HepG2 (cell line): Measurements from ENCODE around the gene MDFIC. TPM values are rescaled to one million over a fixed set of nuclear protein-coding genes. Genes with fewer than 3 reads are reported as not detected.

ENCODE experiments used
- ATAC-seq: fragments of 200-7000 bp; cut with Tn5 transposase; 3 replicates; pipeline ENCODE4 v1.9.1; 2020; ENCODE audit warnings: mild to moderate bottlenecking, moderate library complexity
- BruUV-seq: library from RNA; stranded (reverse); fragments of 400-500 nt; replicated peaks from 2 replicates; lab custom pipeline; 2021; lab: Mats Ljungman, UMichigan
- CTCF ChIA-PET: fragments of 300-600 bp; formaldehyde crosslinking; extraction: SDS; loops from one replicate; lab custom pipeline; 2021; ENCODE audit warnings: low total read pairs, inconsistent platforms, low intra/inter-chr PET ratio; lab: Yijun Ruan, JAX
- POLR2A ChIA-PET: fragments of 350-600 bp; sonication (Branson Sonifier 250); formaldehyde crosslinking; loops from one replicate; lab custom pipeline; 2020; ENCODE audit warnings: antibody characterized with exemption, inconsistent platforms; lab: Yijun Ruan, JAX
- DNase-seq: peaks from one replicate; pipeline ENCODE4 v3.0.0-alpha.2; 2015; ENCODE audit warnings: low spot score
- FAIRE-seq: peaks from 3 replicates; lab custom pipeline; 2011; peaks lifted over from hg19 to GRCh38; lab: Jason Lieb, UNC
- H2AFZ ChIP-seq: one replicate; pipeline ENCODE4 v1.6.1; 2011; ENCODE audit warnings: low read length, inconsistent platforms
- H3K27ac ChIP-seq: fragments of 300-600 bp; 3 replicates; pipeline ENCODE4 v1.8.0; 2011; ENCODE audit warnings: mixed run types, mild to moderate bottlenecking, mixed read lengths, low read length, inconsistent platforms; ENCODE audit not compliant: insufficient read depth; ENCODE audit errors: extremely low read length
- H3K27me3 ChIP-seq, 2 experiments: fragments of 200-600 bp in 1 of 2; 2 replicates in 1 of 2; 3 replicates in 1 of 2; pipeline versions ENCODE4 v1.6.0 to v1.8.0; 2011; ENCODE audit warnings: low read length in 2 of 2, mild to moderate bottlenecking in 2 of 2, moderate library complexity in 2 of 2, inconsistent platforms in 1 of 2; ENCODE audit not compliant: insufficient read depth in 2 of 2, control insufficient read depth in 1 of 2
- H3K36me3 ChIP-seq, 2 experiments: fragments of 200-600 bp in 1 of 2; replicated peaks in 1 of 2; 2 replicates in 1 of 2; 3 replicates in 1 of 2; pipeline versions ENCODE4 v1.5.1 to v1.8.0; 2011; ENCODE audit warnings: low read length in 2 of 2, inconsistent platforms in 1 of 2; ENCODE audit not compliant: insufficient read depth in 2 of 2, control insufficient read depth in 1 of 2
- H3K4me1 ChIP-seq: 2 replicates; pipeline ENCODE4 v1.5.1; 2012; ENCODE audit warnings: low read length, inconsistent platforms; ENCODE audit not compliant: insufficient read depth
- H3K4me2 ChIP-seq: 2 replicates; pipeline ENCODE4 v1.6.0; 2011; ENCODE audit warnings: low read depth, low read length, inconsistent platforms
- H3K4me3 ChIP-seq, 3 experiments: fragments of 200-600 bp in 1 of 3; sonication (generic), shearing (Covaris generic) in 1 of 3; replicated peaks in 1 of 3; 2 replicates each; pipeline ENCODE4 v1.5.1; 2011 to 2016; ENCODE audit warnings: low read length in 3 of 3, inconsistent platforms in 2 of 3, low read depth in 2 of 3, mild to moderate bottlenecking in 2 of 3, control low read depth in 1 of 3, mixed read lengths in 1 of 3; ENCODE audit not compliant: insufficient read depth in 1 of 3
- H3K79me2 ChIP-seq: one replicate; pipeline ENCODE4 v1.6.1; 2011; ENCODE audit warnings: low read length, inconsistent platforms; ENCODE audit not compliant: insufficient read depth
- H3K9ac ChIP-seq: 2 replicates; pipeline ENCODE4 v1.6.0; 2011; ENCODE audit warnings: mild to moderate bottlenecking, low read depth, low read length, inconsistent platforms; ENCODE audit not compliant: insufficient read depth
- H3K9me3 ChIP-seq: 2 replicates; pipeline ENCODE4 v1.5.1; 2012; ENCODE audit warnings: mild to moderate bottlenecking, low read length
- H4K20me1 ChIP-seq: 2 replicates; pipeline ENCODE4 v1.6.0; 2011; ENCODE audit warnings: inconsistent platforms, mild to moderate bottlenecking, low read length, moderate library complexity; ENCODE audit not compliant: insufficient read depth
- CCAR2 ChIP-seq: fragments of 200-400 bp; formaldehyde crosslinking; optimal IDR thresholded peaks from 2 replicates; pipeline ENCODE3; 2018; ENCODE audit warnings: low read depth, mild to moderate bottlenecking, low read length, moderate library complexity
- CCDC6 ChIP-seq: sonication (generic); formaldehyde crosslinking; IDR thresholded peaks from 2 replicates; pipeline ENCODE4 v1.8.1; 2022; ENCODE audit warnings: mild to moderate bottlenecking, missing genetic modification reagents, moderate library complexity
- CHCHD3 ChIP-seq: sonication (generic); formaldehyde crosslinking; IDR thresholded peaks from 2 replicates; pipeline ENCODE4 v1.8.0; 2022; ENCODE audit warnings: mild to moderate bottlenecking, missing genetic modification reagents, moderate library complexity
- DNMT1 ChIP-seq: sonication (generic); formaldehyde crosslinking; IDR thresholded peaks from 2 replicates; pipeline ENCODE4 v1.5.1; 2020; ENCODE audit warnings: mild to moderate bottlenecking, missing genetic modification reagents
- FOXO4 ChIP-seq: sonication (generic); formaldehyde crosslinking; conservative IDR thresholded peaks from 2 replicates; pipeline ENCODE4 v1.8.1; 2023; ENCODE audit warnings: missing genetic modification reagents
- HHEX ChIP-seq: IDR thresholded peaks from 2 replicates; pipeline ENCODE4 v1.6.1; 2016; ENCODE audit warnings: control low read depth
- IKZF1 ChIP-seq: fragments of 450-650 bp; IDR thresholded peaks from 2 replicates; pipeline ENCODE4 v1.7.1; 2016
- KLF11 ChIP-seq: IDR thresholded peaks from 2 replicates; pipeline ENCODE4 v1.6.1; 2016; ENCODE audit warnings: missing compliant biosample characterization
- MED1 ChIP-seq: sonication (generic); formaldehyde crosslinking; IDR thresholded peaks from 2 replicates; pipeline ENCODE4 v1.4.0; 2020; ENCODE audit warnings: missing genetic modification reagents
- PCBP1 ChIP-seq: fragments of 200-400 bp; formaldehyde crosslinking; IDR thresholded peaks from 2 replicates; pipeline ENCODE4 v1.6.1; 2017; ENCODE audit warnings: mild to moderate bottlenecking, low read depth, low read length, borderline replicate concordance
- REL ChIP-seq: sonication (generic); formaldehyde crosslinking; conservative IDR thresholded peaks from 2 replicates; pipeline ENCODE4 v1.8.0; 2022; ENCODE audit warnings: mild to moderate bottlenecking, missing genetic modification reagents, moderate library complexity
- SKI ChIP-seq: fragments of 450-650 bp; IDR thresholded peaks from one replicate; pipeline ENCODE4 v1.6.1; 2018; ENCODE audit warnings: mild to moderate bottlenecking; ENCODE audit not compliant: partially characterized antibody
- SMAD1 ChIP-seq: sonication (generic); formaldehyde crosslinking; IDR thresholded peaks from 2 replicates; pipeline ENCODE4 v1.4.0; 2020; ENCODE audit warnings: missing genetic modification reagents, low read depth, mild to moderate bottlenecking, borderline replicate concordance
- SMARCE1 ChIP-seq: fragments of 450-650 bp; IDR thresholded peaks from 2 replicates; pipeline ENCODE4 v1.6.1; 2017; ENCODE audit warnings: borderline replicate concordance
- SUZ12 ChIP-seq: fragments of 150-350 bp; IDR thresholded peaks from 2 replicates; pipeline ENCODE4 v1.6.1; 2014; ENCODE audit warnings: low read depth, low read length
- ZBTB1 ChIP-seq: sonication (generic); formaldehyde crosslinking; IDR thresholded peaks from 2 replicates; pipeline ENCODE4 v1.4.0; 2020; ENCODE audit warnings: missing genetic modification reagents, borderline replicate concordance
- ZBTB14 ChIP-seq: sonication (generic); formaldehyde crosslinking; IDR thresholded peaks from 2 replicates; pipeline ENCODE4 v1.4.0; 2020; ENCODE audit warnings: missing genetic modification reagents
- ZFYVE20 ChIP-seq: sonication (generic); formaldehyde crosslinking; IDR thresholded peaks from 2 replicates; pipeline ENCODE4 v1.8.0; 2023; ENCODE audit warnings: low read depth, mild to moderate bottlenecking, moderate library complexity, missing genetic modification reagents, borderline replicate concordance
- ZMAT5 ChIP-seq: sonication (generic); formaldehyde crosslinking; IDR thresholded peaks from 2 replicates; pipeline ENCODE4 v1.5.0; 2020; ENCODE audit warnings: mild to moderate bottlenecking, low read depth, missing genetic modification reagents, borderline replicate concordance
- ZNF160 ChIP-seq: sonication (generic); formaldehyde crosslinking; IDR thresholded peaks from 2 replicates; pipeline ENCODE4 v1.8.0; 2022; ENCODE audit warnings: mild to moderate bottlenecking, inconsistent platforms, missing genetic modification reagents
- ZNF224 ChIP-seq: sonication (generic); formaldehyde crosslinking; IDR thresholded peaks from 2 replicates; pipeline ENCODE4 v1.5.0; 2020; ENCODE audit warnings: mild to moderate bottlenecking, missing genetic modification reagents
- ZNF678 ChIP-seq: sonication (generic); formaldehyde crosslinking; IDR thresholded peaks from 2 replicates; pipeline ENCODE4 v1.4.0; 2020; ENCODE audit warnings: mild to moderate bottlenecking, missing genetic modification reagents
- ZNF784 ChIP-seq: sonication (generic); formaldehyde crosslinking; IDR thresholded peaks from 2 replicates; pipeline ENCODE4 v1.5.1; 2020; ENCODE audit warnings: missing genetic modification reagents, mild to moderate bottlenecking, borderline replicate concordance
- WGBS: methylation state at CpG from one replicate; pipeline ENCODE4 v1.1.6; 2017; ENCODE audit warnings: low lambda C conversion rate; 5-methylcytosine and 5-hydroxymethylcytosine counted together
- in situ Hi-C: cut with HindIII; loops from 2 replicates; pipeline ENCODE4 v1.10.0; 2017; ENCODE audit warnings: low pct_unique_long_range_greater_than_20kb; ENCODE audit not compliant: extremely low pct_ligation_motif_present
- intact Hi-C: fragments of 100-400 bp; cut with micrococcal nuclease; formaldehyde crosslinking; loops from one replicate; pipeline ENCODE4 v1.10.0; 2022; ENCODE audit not compliant: unreplicated experiment
- polyA plus RNA-seq, 8 experiments: library from polyadenylated mRNA; depleted of rRNA in 3 of 8; stranded (reverse) in 7 of 8; unstranded in 1 of 8; fragments of >200 nt; fragmentation: Illumina TruSeq in 4 of 8; extraction: Trizol in 4 of 8; gene quantifications; 2 replicates each; pipeline versions ENCODE4 v1.2.1 to v1.2.3, GENCODE V29; 2011 to 2016; ENCODE audit warnings: low read depth in 4 of 8, missing spikeins in 1 of 8, mixed read lengths in 1 of 8; ENCODE audit not compliant: insufficient read depth in 1 of 8
- total RNA-seq, 5 experiments: library from RNA; depleted of rRNA; stranded (reverse); fragments of >200 nt; fragmentation: Illumina TruSeq; extraction: Trizol; gene quantifications; 2 replicates each; pipeline ENCODE4 v1.2.3, GENCODE V29; 2016; ENCODE audit warnings: low read depth in 1 of 5

The MDFIC gene
- total and polyA plus RNA-seq, 2 of the 13 experiments (the other 11 are each of a cell fraction or from before 2014, with no cell fraction given) = 0.13 TPM; not detected in 1

- TF ChIP-seq MED1 (CRISPR knock-in tag) (no peak), CCAR2 (no peak), ZBTB14 (CRISPR knock-in tag) (no peak), PCBP1 (no peak), CCDC6 (CRISPR knock-in tag) (no peak), ZBTB1 (CRISPR knock-in tag) (no peak), KLF11 (CRISPR knock-in tag) (no peak), ZNF678 (CRISPR knock-in tag) (no peak), CHCHD3 (CRISPR knock-in tag) (no peak), IKZF1 (no peak), SUZ12 (no peak), REL (CRISPR knock-in tag) (no peak)
Measured at GRCh38 chr7:115034515-115034914, 112.6 kb downstream of the MDFIC start (continued).

GRCh38 chr7:115037128-115037802 is 115.4 kb downstream of the MDFIC start:
- no peaks in the 10 kb centered on the region for H3K4me1 ChIP-seq
- no peak for TF ChIP-seq DNMT1 (CRISPR knock-in tag)
- no peak for TF ChIP-seq FOXO4 (CRISPR knock-in tag)
- no peak for TF ChIP-seq ZMAT5 (CRISPR knock-in tag)
- TF ChIP-seq ZNF160 (CRISPR knock-in tag) = no peak
- no peak for TF ChIP-seq SMARCE1
- TF ChIP-seq ZNF784 = no peak
- no peak for TF ChIP-seq SMAD1 (CRISPR knock-in tag)
- TF ChIP-seq SKI = no peak
- no peak for TF ChIP-seq ZNF224
- no peak for TF ChIP-seq ZFYVE20 (CRISPR knock-in tag)
- no peak for TF ChIP-seq HHEX

More at GRCh38 chr7:115037128-115037802, 115.4 kb downstream of the MDFIC start:
- ATAC-seq (no peak), DNase-seq (no peak), FAIRE-seq (no peak)
- WGBS = 13% methylated on average over 2 of the region's 2 CpGs
- no peaks in the 10 kb centered on the region for H3K9me3 ChIP-seq
- POLR2A ChIA-PET = no interaction called here
- in situ Hi-C loops = no loop called here
- intact Hi-C loops = no loop called here
- H3K9ac ChIP-seq = no peak overlapping the region
- H2AFZ ChIP-seq = no peak overlapping the region
- no peak overlapping the region for H3K4me3 ChIP-seq
- no peaks in the 10 kb centered on the region for H3K27me3 ChIP-seq
- H3K36me3 ChIP-seq = no peaks in the 10 kb centered on the region
- H3K79me2 ChIP-seq = no peaks in the 10 kb centered on the region
- no peaks in the 10 kb centered on the region for H4K20me1 ChIP-seq
- no peak overlapping the region for H3K27ac ChIP-seq
- CTCF ChIA-PET = no interaction called here
- H3K4me2 ChIP-seq = no peak overlapping the region
- BruUV-seq = no TSS peak
